Smooth muscle cell (in vitro differentiated cells): ENCODE data around the gene SFTA2. TPM values are rescaled to one million over a fixed set of nuclear protein-coding genes. Genes with fewer than 3 reads are reported as not detected.

Experiments used
- DNase-seq: peaks from one replicate; lab custom pipeline; 2025; ENCODE audit not compliant: unreplicated experiment; lab: John Stamatoyannopoulos, UW
- H2AFZ ChIP-seq: fragments of 200-600 bp; sonication (generic); 2 replicates; pipeline ENCODE4 v1.6.0; 2016; ENCODE audit warnings: antibody characterized with exemption, low read depth, mild to moderate bottlenecking
- H3F3A ChIP-seq: fragments of 200-600 bp; sonication (generic); 2 replicates; pipeline ENCODE4 v1.6.0; 2017; ENCODE audit warnings: antibody characterized with exemption, low read depth
- H3K27ac ChIP-seq: fragments of 200-600 bp; sonication (generic); 2 replicates; pipeline ENCODE4 v1.5.1; 2016; ENCODE audit warnings: low read depth, mild to moderate bottlenecking
- H3K27me3 ChIP-seq: fragments of 200-600 bp; sonication (generic); 2 replicates; pipeline ENCODE4 v1.6.1; 2016; ENCODE audit warnings: low read depth, mild to moderate bottlenecking
- H3K36me3 ChIP-seq: fragments of 200-600 bp; sonication (generic); 2 replicates; pipeline ENCODE4 v1.5.1; 2016; ENCODE audit warnings: low read depth
- H3K4me1 ChIP-seq: fragments of 200-600 bp; sonication (generic); 2 replicates; pipeline ENCODE4 v1.5.1; 2016; ENCODE audit warnings: low read depth
- H3K4me2 ChIP-seq: fragments of 200-600 bp; sonication (generic); 2 replicates; pipeline ENCODE4 v1.6.0; 2016; ENCODE audit warnings: mild to moderate bottlenecking
- H3K4me3 ChIP-seq: fragments of 200-600 bp; sonication (generic); 2 replicates; pipeline ENCODE4 v1.5.1; 2016; ENCODE audit warnings: mild to moderate bottlenecking
- H3K79me2 ChIP-seq: fragments of 200-600 bp; sonication (generic); 2 replicates; pipeline ENCODE4 v1.6.0; 2016; ENCODE audit warnings: low read depth, mild to moderate bottlenecking
- H3K9ac ChIP-seq: fragments of 200-600 bp; sonication (generic); 2 replicates; pipeline ENCODE4 v1.6.0; 2016; ENCODE audit warnings: low read depth
- H3K9me3 ChIP-seq: fragments of 200-600 bp; sonication (generic); replicated peaks from 2 replicates; pipeline ENCODE4 v1.5.1; 2016; ENCODE audit warnings: low read depth
- H4K20me1 ChIP-seq: fragments of 200-600 bp; sonication (generic); 2 replicates; pipeline ENCODE4 v1.6.0; 2016; ENCODE audit warnings: low read depth
- CTCF ChIP-seq: fragments of 200-600 bp; sonication (generic); IDR thresholded peaks from 2 replicates; pipeline ENCODE4 v1.5.1; 2017; ENCODE audit warnings: borderline replicate concordance, mild to moderate bottlenecking, antibody characterized with exemption; ENCODE audit not compliant: insufficient read depth, poor library complexity, severe bottlenecking
- WGBS: methylation state at CpG from one replicate; pipeline ENCODE4 v1.1.7; 2016; ENCODE audit warnings: low lambda C conversion rate; 5-methylcytosine and 5-hydroxymethylcytosine counted together
- polyA plus RNA-seq: library from polyadenylated mRNA; unstranded; fragments of >200 nt; fragmentation: Nextera tagmentation; extraction: Ambion mirVana; gene quantifications from 2 replicates; pipeline ENCODE4 v1.2.1, GENCODE V29; 2016
- total RNA-seq: library from RNA; depleted of rRNA; stranded (reverse); fragments of >200 nt; gene quantifications from 2 replicates; pipeline ENCODE4 v1.2.3, GENCODE V29; 2014

The SFTA2 gene
- total and polyA plus RNA-seq, 2 experiments from 2014 or later = not detected

DNA sequence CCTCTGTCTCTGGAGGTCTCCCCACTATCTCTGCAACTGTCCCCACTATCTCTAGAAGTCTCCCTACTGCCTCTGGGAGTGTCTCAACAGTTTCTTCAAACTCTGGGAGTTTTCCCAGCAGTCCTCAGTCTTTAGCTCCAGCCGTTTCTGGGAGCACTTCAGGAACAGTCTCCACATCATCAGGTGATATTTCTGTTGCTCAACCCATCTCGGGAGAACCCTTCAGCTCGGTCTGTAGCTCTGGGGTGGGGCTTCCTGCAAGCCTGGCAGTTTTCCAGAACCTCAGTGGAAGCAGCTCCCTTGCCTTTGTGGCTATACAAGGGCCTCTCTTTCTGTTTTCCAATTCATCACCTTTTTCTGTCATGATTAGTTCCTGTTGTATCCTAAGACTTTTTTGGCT, 3.0 kb upstream of the SFTA2 start:
- DNase-seq = no peak
- no peaks in the 10 kb centered on the region for H3K9me3 ChIP-seq
- no peaks in the 10 kb centered on the region for H3K27me3 ChIP-seq
- H3K4me3 ChIP-seq = no peak overlapping the region
- no peaks in the 10 kb centered on the region for H3K79me2 ChIP-seq
- 72% methylated on average over 3 of the region's 3 CpGs for WGBS
- H2AFZ ChIP-seq = no peak overlapping the region
- H3K27ac ChIP-seq = no peak overlapping the region
- H3K4me1 ChIP-seq = no peaks in the 10 kb centered on the region
- no peaks in the 10 kb centered on the region for H3K36me3 ChIP-seq
- no peaks in the 10 kb centered on the region for H4K20me1 ChIP-seq
- H3K9ac ChIP-seq = no peak overlapping the region
- H3F3A ChIP-seq = no peaks in the 10 kb centered on the region
- TF ChIP-seq CTCF = no peak
- H3K4me2 ChIP-seq = no peak overlapping the region

DNA sequence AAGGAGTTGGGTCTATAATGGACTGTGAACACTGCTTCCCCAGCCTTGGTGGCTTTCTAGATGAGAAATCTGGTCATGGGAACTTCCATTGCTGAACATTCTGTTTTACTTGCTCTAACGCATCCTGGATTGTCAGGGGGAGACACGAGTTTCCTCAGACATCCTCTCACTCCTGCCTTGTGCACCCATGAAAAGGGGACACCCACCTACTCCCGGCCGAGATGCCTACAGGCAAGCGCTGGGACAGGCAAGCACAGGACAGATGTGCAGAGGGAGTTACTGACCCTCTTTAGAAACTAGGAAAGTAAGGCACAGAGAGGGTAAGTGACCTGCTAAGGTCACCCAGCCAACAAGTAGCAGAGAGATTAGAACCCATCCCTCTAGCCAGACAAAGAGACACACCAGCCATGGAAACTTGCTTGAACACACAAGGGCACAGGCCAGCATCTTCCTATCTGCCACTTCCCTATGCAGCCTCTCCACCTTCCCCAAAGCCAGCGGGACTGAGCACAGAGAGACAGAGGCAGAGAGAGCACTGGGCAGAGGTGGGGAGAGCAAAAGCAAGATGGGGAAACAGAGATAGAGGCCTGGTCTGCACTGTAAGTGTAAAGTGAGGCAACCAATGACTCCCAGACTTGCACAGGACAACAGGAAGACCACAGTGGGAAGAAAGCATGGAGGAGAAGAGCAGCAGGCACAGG, 845 bp upstream of the SFTA2 start:
- no peak overlapping the region for H3K4me3 ChIP-seq
- 87% methylated on average over 6 of the region's 6 CpGs for WGBS
- no peak overlapping the region for H3K9ac ChIP-seq
- no peak for DNase-seq
- no peaks in the 10 kb centered on the region for H4K20me1 ChIP-seq
- H3K36me3 ChIP-seq = no peaks in the 10 kb centered on the region
- H3K27me3 ChIP-seq = no peaks in the 10 kb centered on the region
- H3K4me2 ChIP-seq = no peak overlapping the region
- H3K27ac ChIP-seq = no peak overlapping the region
- H3K79me2 ChIP-seq = no peaks in the 10 kb centered on the region
- H3F3A ChIP-seq = no peaks in the 10 kb centered on the region
- no peak for TF ChIP-seq CTCF
- H2AFZ ChIP-seq = no peak overlapping the region
- H3K9me3 ChIP-seq = no peaks in the 10 kb centered on the region
- no peaks in the 10 kb centered on the region for H3K4me1 ChIP-seq

- no peaks in the 10 kb centered on the region for H3K27me3 ChIP-seq
- H3K4me1 ChIP-seq = no peaks in the 10 kb centered on the region
- no peaks in the 10 kb centered on the region for H3K36me3 ChIP-seq
- H4K20me1 ChIP-seq = no peaks in the 10 kb centered on the region
- no peak overlapping the region for H3K4me2 ChIP-seq
- H2AFZ ChIP-seq = no peak overlapping the region
- H3K79me2 ChIP-seq = no peaks in the 10 kb centered on the region
- no peak for DNase-seq
- TF ChIP-seq CTCF = no peak
- no peak overlapping the region for H3K9ac ChIP-seq
- no peaks in the 10 kb centered on the region for H3F3A ChIP-seq
- WGBS = 72% methylated on average over 8 of the region's 8 CpGs
- H3K4me3 ChIP-seq = no peak overlapping the region
- H3K9me3 ChIP-seq = no peaks in the 10 kb centered on the region
- H3K27ac ChIP-seq = no peak overlapping the region
These were observed 698 bp downstream of the SFTA2 start for GRCh38 chr6:30931272-30931671.

GRCh38 chr6:30930506-30930905, 1.5 kb downstream of the SFTA2 start:
- H3K27me3 ChIP-seq = no peaks in the 10 kb centered on the region
- DNase-seq = no peak
- no peaks in the 10 kb centered on the region for H3K4me1 ChIP-seq
- no peak overlapping the region for H3K9ac ChIP-seq
- TF ChIP-seq CTCF = no peak
- no peak overlapping the region for H3K4me3 ChIP-seq
- 97% methylated on average over 4 of the region's 4 CpGs for WGBS
- no peaks in the 10 kb centered on the region for H3K9me3 ChIP-seq
- no peaks in the 10 kb centered on the region for H4K20me1 ChIP-seq
- no peak overlapping the region for H3K27ac ChIP-seq
- H3K4me2 ChIP-seq = no peak overlapping the region
- H2AFZ ChIP-seq = no peak overlapping the region
- H3K79me2 ChIP-seq = no peaks in the 10 kb centered on the region
- H3K36me3 ChIP-seq = no peaks in the 10 kb centered on the region
- no peaks in the 10 kb centered on the region for H3F3A ChIP-seq
